Smooth muscle cell (in vitro differentiated cells): Measurements from ENCODE around the gene LMBRD1. TPM values are rescaled to one million over a fixed set of nuclear protein-coding genes. Genes with fewer than 3 reads are reported as not detected.
A peak's percentile ranks its signal among the peaks of the same experiment; 100 is the strongest.

Source experiments
- DNase-seq: peaks from one replicate; lab custom pipeline; 2025; ENCODE audit not compliant: unreplicated experiment; lab: John Stamatoyannopoulos, UW
- H2AFZ ChIP-seq: fragments of 200-600 bp; sonication (generic); 2 replicates; pipeline ENCODE4 v1.6.0; 2016; ENCODE audit warnings: antibody characterized with exemption, low read depth, mild to moderate bottlenecking
- H3F3A ChIP-seq: fragments of 200-600 bp; sonication (generic); 2 replicates; pipeline ENCODE4 v1.6.0; 2017; ENCODE audit warnings: antibody characterized with exemption, low read depth
- H3K27ac ChIP-seq: fragments of 200-600 bp; sonication (generic); 2 replicates; pipeline ENCODE4 v1.5.1; 2016; ENCODE audit warnings: low read depth, mild to moderate bottlenecking
- H3K27me3 ChIP-seq: fragments of 200-600 bp; sonication (generic); 2 replicates; pipeline ENCODE4 v1.6.1; 2016; ENCODE audit warnings: low read depth, mild to moderate bottlenecking
- H3K36me3 ChIP-seq: fragments of 200-600 bp; sonication (generic); 2 replicates; pipeline ENCODE4 v1.5.1; 2016; ENCODE audit warnings: low read depth
- H3K4me1 ChIP-seq: fragments of 200-600 bp; sonication (generic); 2 replicates; pipeline ENCODE4 v1.5.1; 2016; ENCODE audit warnings: low read depth
- H3K4me2 ChIP-seq: fragments of 200-600 bp; sonication (generic); 2 replicates; pipeline ENCODE4 v1.6.0; 2016; ENCODE audit warnings: mild to moderate bottlenecking
- H3K4me3 ChIP-seq: fragments of 200-600 bp; sonication (generic); 2 replicates; pipeline ENCODE4 v1.5.1; 2016; ENCODE audit warnings: mild to moderate bottlenecking
- H3K79me2 ChIP-seq: fragments of 200-600 bp; sonication (generic); 2 replicates; pipeline ENCODE4 v1.6.0; 2016; ENCODE audit warnings: low read depth, mild to moderate bottlenecking
- H3K9ac ChIP-seq: fragments of 200-600 bp; sonication (generic); 2 replicates; pipeline ENCODE4 v1.6.0; 2016; ENCODE audit warnings: low read depth
- H3K9me3 ChIP-seq: fragments of 200-600 bp; sonication (generic); replicated peaks from 2 replicates; pipeline ENCODE4 v1.5.1; 2016; ENCODE audit warnings: low read depth
- H4K20me1 ChIP-seq: fragments of 200-600 bp; sonication (generic); 2 replicates; pipeline ENCODE4 v1.6.0; 2016; ENCODE audit warnings: low read depth
- WGBS: methylation state at CpG from one replicate; pipeline ENCODE4 v1.1.7; 2016; ENCODE audit warnings: low lambda C conversion rate; 5-methylcytosine and 5-hydroxymethylcytosine counted together
- polyA plus RNA-seq: library from polyadenylated mRNA; unstranded; fragments of >200 nt; fragmentation: Nextera tagmentation; extraction: Ambion mirVana; gene quantifications from 2 replicates; pipeline ENCODE4 v1.2.1, GENCODE V29; 2016
- total RNA-seq: library from RNA; depleted of rRNA; stranded (reverse); fragments of >200 nt; gene quantifications from 2 replicates; pipeline ENCODE4 v1.2.3, GENCODE V29; 2014
- TF ChIP-seq, protein P1 (sequence below): fragments of 200-600 bp; sonication (generic); IDR thresholded peaks from 2 replicates; pipeline ENCODE4 v1.5.1; 2017; ENCODE audit warnings: borderline replicate concordance, mild to moderate bottlenecking, antibody characterized with exemption; ENCODE audit not compliant: insufficient read depth, poor library complexity, severe bottlenecking

Gene LMBRD1
- total and polyA plus RNA-seq, 2 experiments from 2014 or later = 22.3 to 78.5 TPM

DNA sequence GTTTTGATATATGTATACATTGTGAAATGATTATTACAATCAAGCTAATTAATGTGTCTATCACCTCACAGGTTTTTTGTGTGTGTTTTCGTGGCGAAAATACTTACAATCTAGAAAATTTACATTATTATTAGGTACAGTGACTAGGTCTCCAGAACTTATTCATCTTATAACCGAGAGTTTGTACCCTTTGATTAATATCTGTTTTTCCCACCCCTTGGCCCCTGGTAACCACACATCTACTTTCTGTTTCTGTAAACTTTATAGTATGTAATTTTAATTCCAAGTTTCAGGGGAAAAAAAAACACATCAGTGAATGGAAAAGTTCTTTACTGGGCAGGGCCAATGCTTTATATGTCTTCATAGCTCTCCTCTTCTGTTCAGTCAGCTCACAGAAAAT lies 131.4 kb downstream of the LMBRD1 start:
- no peaks in the 10 kb centered on the region for H3K27me3 ChIP-seq
- no peak overlapping the region for H2AFZ ChIP-seq
- H4K20me1 ChIP-seq = no peaks in the 10 kb centered on the region
- TF ChIP-seq, protein P1, sequence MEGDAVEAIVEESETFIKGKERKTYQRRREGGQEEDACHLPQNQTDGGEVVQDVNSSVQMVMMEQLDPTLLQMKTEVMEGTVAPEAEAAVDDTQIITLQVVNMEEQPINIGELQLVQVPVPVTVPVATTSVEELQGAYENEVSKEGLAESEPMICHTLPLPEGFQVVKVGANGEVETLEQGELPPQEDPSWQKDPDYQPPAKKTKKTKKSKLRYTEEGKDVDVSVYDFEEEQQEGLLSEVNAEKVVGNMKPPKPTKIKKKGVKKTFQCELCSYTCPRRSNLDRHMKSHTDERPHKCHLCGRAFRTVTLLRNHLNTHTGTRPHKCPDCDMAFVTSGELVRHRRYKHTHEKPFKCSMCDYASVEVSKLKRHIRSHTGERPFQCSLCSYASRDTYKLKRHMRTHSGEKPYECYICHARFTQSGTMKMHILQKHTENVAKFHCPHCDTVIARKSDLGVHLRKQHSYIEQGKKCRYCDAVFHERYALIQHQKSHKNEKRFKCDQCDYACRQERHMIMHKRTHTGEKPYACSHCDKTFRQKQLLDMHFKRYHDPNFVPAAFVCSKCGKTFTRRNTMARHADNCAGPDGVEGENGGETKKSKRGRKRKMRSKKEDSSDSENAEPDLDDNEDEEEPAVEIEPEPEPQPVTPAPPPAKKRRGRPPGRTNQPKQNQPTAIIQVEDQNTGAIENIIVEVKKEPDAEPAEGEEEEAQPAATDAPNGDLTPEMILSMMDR = no peak
- H3K9me3 ChIP-seq = no peaks in the 10 kb centered on the region
- no peaks in the 10 kb centered on the region for H3K36me3 ChIP-seq
- H3K27ac ChIP-seq = no peak overlapping the region
- DNase-seq = no peak
- H3K9ac ChIP-seq = no peak overlapping the region
- no peaks in the 10 kb centered on the region for H3F3A ChIP-seq
- H3K4me2 ChIP-seq = no peak overlapping the region
- WGBS = 95% methylated on average over 3 of the region's 3 CpGs
- H3K4me1 ChIP-seq = no peaks in the 10 kb centered on the region
- no peak overlapping the region for H3K4me3 ChIP-seq
- no peaks in the 10 kb centered on the region for H3K79me2 ChIP-seq

DNA sequence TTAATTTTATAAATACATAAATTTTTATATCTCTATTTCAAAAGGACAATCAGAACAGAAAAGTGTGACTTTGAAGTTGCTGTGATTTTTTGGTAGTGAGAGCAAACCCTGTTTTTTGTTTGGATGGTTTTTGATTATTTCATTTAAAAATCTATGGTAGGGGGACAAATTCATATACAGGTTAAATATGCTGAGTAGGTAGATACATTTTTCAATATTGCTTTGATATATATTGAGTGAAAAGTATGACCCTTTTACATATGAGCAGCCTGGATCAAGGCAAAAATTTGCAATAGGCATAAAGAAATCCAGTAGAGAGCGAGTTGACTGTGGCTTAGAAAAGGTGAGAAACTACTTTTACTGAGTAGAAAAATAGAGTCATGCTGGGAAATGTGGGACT lies 132.3 kb downstream of the LMBRD1 start:
- H3K27ac ChIP-seq = no peak overlapping the region
- H3K4me2 ChIP-seq = no peak overlapping the region
- TF ChIP-seq, protein P1 = no peak
- DNase-seq = no peak
- no peaks in the 10 kb centered on the region for H4K20me1 ChIP-seq
- no peaks in the 10 kb centered on the region for H3F3A ChIP-seq
- WGBS = 100% methylated on average over 1 of the region's 1 CpG
- no peak overlapping the region for H3K4me3 ChIP-seq
- no peak overlapping the region for H3K9ac ChIP-seq
- no peaks in the 10 kb centered on the region for H3K36me3 ChIP-seq
- H3K4me1 ChIP-seq = no peaks in the 10 kb centered on the region
- H3K9me3 ChIP-seq = no peaks in the 10 kb centered on the region
- H3K27me3 ChIP-seq = no peaks in the 10 kb centered on the region
- no peak overlapping the region for H2AFZ ChIP-seq
- no peaks in the 10 kb centered on the region for H3K79me2 ChIP-seq

DNA sequence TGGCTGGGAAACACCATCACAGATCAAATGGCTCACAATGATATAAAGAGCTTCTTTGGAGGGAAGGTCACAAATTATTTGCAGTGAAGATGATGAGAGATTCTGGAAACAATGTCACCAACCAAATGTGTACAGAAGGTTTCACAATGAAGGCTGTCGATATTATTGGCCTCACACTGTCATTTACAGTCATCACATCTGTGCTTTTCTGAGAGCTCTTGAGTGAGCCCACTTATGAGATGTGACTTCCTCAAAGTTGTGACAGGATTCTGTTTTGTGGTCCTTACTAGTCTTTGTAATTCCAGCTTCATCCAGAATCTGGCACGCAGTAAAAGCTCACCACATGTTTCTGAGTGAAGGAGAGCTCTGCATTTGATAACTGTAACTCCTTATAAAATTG lies 133.6 kb downstream of the LMBRD1 start:
- TF ChIP-seq, protein P1 = no peak
- Histone ChIP-seq H3K36me3 (no peaks in the 10 kb centered on the region), H2AFZ (no peak overlapping the region), H3F3A (no peaks in the 10 kb centered on the region), H3K27ac (no peak overlapping the region), H3K4me3 (no peak overlapping the region), H3K27me3 (no peaks in the 10 kb centered on the region), H4K20me1 (no peaks in the 10 kb centered on the region), H3K79me2 (no peaks in the 10 kb centered on the region), H3K4me2 (no peak overlapping the region), H3K9ac (no peak overlapping the region), H3K9me3 (peaks cover 7% of the 10 kb centered on the region), H3K4me1 (no peaks in the 10 kb centered on the region)
- DNase-seq = no peak
- 70% methylated on average over 2 of the region's 2 CpGs for WGBS

DNA sequence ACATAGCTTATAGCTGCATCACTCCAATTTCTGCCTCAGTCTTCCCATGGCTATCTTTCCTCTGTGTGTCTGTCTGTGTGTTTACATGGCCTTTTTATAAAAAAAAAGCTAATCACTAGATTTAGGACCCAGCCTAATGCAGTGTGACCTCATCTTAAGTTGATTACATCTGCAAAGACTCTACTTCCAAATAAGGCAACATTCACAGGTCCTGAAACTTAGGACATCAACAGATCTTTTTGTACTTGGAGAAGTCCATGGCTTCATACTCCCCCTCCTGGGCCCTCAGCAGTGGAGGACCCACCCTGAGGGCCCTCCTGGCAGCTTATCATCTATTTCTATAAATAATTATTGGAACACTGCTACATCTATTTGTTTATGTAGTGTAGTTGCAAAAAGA lies 146.1 kb downstream of the LMBRD1 start:
- Histone ChIP-seq H3K36me3 (no peaks in the 10 kb centered on the region), H3K79me2 (no peaks in the 10 kb centered on the region), H3K27ac (no peak overlapping the region), H3K9ac (no peak overlapping the region), H2AFZ (peak overlapping the region; percentile 0), H3K9me3 (no peaks in the 10 kb centered on the region), H4K20me1 (no peaks in the 10 kb centered on the region), H3K4me1 (no peaks in the 10 kb centered on the region), H3K4me3 (no peak overlapping the region), H3K27me3 (no peaks in the 10 kb centered on the region), H3F3A (no peaks in the 10 kb centered on the region), H3K4me2 (no peak overlapping the region)
- TF ChIP-seq, protein P1 = no peak
- no peak for DNase-seq
